Measurements from ENCODE around the gene KDM4F. TPM values are rescaled to one million over a fixed set of nuclear protein-coding genes. Genes with fewer than 3 reads are reported as not detected.

The KDM4F gene
- total RNA-seq, 1 donor from 2014 or later: not detected

GRCh38 chr11:95100191-95100648 lies 51.0 kb downstream of the KDM4F start:
- no peak for DNase-seq (ENCODE audit: low read depth)
- H3K4me3 ChIP-seq (ENCODE audit: low read depth, low read length): no peak overlapping the region
- TF ChIP-seq CTCF (conservative IDR thresholded peaks at IDR 0.05; ENCODE audit: low read depth, low read length): no peak

Other genes starting within 250 kb of the KDM4F start
- 37.0 and 48.5 TPM in 2 replicates for gene CWC15, start 75.9 kb upstream of the KDM4F start, total RNA-seq
- gene KDM4D, start 75.7 kb upstream of the KDM4F start, total RNA-seq: 1.7 and 1.8 TPM in 2 replicates
- not detected in 2 replicates for gene KDM4E, start 24.2 kb upstream of the KDM4F start, total RNA-seq
- gene SRSF8, start 17.5 kb downstream of the KDM4F start, total RNA-seq: 16.9 and 21.3 TPM in 2 replicates
- gene ENDOD1, start 40.4 kb downstream of the KDM4F start, total RNA-seq: 23.2 and 36.6 TPM in 2 replicates
- 1.6 and 4.9 TPM in 2 replicates for gene SESN3, start 181.8 kb downstream of the KDM4F start, total RNA-seq

All from epithelial cell of proximal tubule (primary cell).